Ishikawa (cell line): ENCODE data around the gene CARD14.

Experiments
- CEBPB ChIP-seq: IDR thresholded peaks from 2 replicates; pipeline ENCODE4 v1.6.1; 2012
- CREB1 ChIP-seq: IDR thresholded peaks from 2 replicates; pipeline ENCODE4 v1.6.1; 2012; ENCODE audit warnings: low read depth
- EGR1 ChIP-seq: IDR thresholded peaks from 2 replicates; pipeline ENCODE4 v1.6.1; 2012
- EP300 ChIP-seq: IDR thresholded peaks from 2 replicates; pipeline ENCODE4 v1.6.1; 2012; ENCODE audit warnings: borderline replicate concordance
- RAD21 ChIP-seq: IDR thresholded peaks from 2 replicates; pipeline ENCODE4 v1.6.1; 2012; ENCODE audit warnings: low read depth
- TAF1 ChIP-seq: IDR thresholded peaks from 2 replicates; pipeline ENCODE4 v1.6.1; 2012; ENCODE audit warnings: low read depth, mild to moderate bottlenecking
- TCF12 ChIP-seq: IDR thresholded peaks from 2 replicates; pipeline ENCODE4 v1.6.1; 2012; ENCODE audit warnings: low read depth
- TEAD4 ChIP-seq: IDR thresholded peaks from 2 replicates; pipeline ENCODE4 v1.6.1; 2012
- YY1 ChIP-seq: IDR thresholded peaks from 2 replicates; pipeline ENCODE4 v1.6.1; 2012; ENCODE audit warnings: low read depth
- ZBTB7A ChIP-seq: IDR thresholded peaks from 2 replicates; pipeline ENCODE4 v1.6.1; 2012; ENCODE audit warnings: low read depth
- TF ChIP-seq, protein P1 (sequence below): IDR thresholded peaks from 2 replicates; pipeline ENCODE4 v1.6.1; 2012; ENCODE audit warnings: low read depth, mild to moderate bottlenecking
- TF ChIP-seq, protein P2 (sequence below): IDR thresholded peaks from 2 replicates; pipeline ENCODE4 v1.6.1; 2012
- TF ChIP-seq, protein P3 (sequence below): IDR thresholded peaks from 2 replicates; pipeline ENCODE4 v1.6.1; 2012

DNA sequence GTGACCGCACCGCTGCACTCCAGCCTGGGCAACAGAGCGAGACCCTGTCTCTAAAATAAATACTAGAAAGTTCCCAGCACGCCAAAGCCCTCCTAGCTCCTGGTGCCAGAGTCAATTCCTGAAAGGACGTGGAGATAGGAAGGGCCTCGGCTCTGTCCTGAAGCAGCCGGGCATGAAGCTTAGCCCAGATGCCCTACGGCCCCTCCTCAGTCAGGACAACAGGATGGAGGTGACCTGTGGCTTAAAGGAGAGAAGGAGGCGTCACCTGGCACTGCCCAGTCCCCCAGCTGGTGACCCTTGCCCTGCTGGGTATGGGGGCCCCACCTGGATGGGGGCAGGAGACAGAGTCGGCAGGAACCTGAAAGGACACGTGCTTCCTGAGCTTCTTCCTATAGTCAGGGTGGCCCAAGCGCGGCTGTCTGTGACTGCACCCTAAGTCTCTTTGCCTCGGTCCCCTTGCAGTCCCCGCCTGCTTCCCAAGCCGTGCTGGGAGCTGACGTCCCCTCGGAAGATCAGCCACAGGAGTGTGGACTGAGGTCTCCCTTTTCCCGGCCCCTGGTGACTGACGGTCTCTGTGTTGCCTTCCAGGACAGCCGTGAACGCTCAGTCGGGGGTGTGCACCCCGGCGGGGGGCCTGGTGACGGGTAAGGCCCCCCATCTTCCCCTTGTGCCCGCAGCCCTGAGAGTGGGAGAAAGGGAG, 75.9 kb downstream of the CARD14 start:
- TF ChIP-seq CEBPB (no peak), ZBTB7A (no peak), TEAD4 (no peak), TAF1 (no peak), EGR1 (no peak), EP300 (no peak), CREB1 (no peak), YY1 (no peak), TCF12 (no peak), RAD21 (no peak)
- TF ChIP-seq, protein P1, sequence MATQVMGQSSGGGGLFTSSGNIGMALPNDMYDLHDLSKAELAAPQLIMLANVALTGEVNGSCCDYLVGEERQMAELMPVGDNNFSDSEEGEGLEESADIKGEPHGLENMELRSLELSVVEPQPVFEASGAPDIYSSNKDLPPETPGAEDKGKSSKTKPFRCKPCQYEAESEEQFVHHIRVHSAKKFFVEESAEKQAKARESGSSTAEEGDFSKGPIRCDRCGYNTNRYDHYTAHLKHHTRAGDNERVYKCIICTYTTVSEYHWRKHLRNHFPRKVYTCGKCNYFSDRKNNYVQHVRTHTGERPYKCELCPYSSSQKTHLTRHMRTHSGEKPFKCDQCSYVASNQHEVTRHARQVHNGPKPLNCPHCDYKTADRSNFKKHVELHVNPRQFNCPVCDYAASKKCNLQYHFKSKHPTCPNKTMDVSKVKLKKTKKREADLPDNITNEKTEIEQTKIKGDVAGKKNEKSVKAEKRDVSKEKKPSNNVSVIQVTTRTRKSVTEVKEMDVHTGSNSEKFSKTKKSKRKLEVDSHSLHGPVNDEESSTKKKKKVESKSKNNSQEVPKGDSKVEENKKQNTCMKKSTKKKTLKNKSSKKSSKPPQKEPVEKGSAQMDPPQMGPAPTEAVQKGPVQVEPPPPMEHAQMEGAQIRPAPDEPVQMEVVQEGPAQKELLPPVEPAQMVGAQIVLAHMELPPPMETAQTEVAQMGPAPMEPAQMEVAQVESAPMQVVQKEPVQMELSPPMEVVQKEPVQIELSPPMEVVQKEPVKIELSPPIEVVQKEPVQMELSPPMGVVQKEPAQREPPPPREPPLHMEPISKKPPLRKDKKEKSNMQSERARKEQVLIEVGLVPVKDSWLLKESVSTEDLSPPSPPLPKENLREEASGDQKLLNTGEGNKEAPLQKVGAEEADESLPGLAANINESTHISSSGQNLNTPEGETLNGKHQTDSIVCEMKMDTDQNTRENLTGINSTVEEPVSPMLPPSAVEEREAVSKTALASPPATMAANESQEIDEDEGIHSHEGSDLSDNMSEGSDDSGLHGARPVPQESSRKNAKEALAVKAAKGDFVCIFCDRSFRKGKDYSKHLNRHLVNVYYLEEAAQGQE = no peak
- TF ChIP-seq, protein P2, sequence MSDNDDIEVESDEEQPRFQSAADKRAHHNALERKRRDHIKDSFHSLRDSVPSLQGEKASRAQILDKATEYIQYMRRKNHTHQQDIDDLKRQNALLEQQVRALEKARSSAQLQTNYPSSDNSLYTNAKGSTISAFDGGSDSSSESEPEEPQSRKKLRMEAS = no peak
- TF ChIP-seq, protein P3, sequence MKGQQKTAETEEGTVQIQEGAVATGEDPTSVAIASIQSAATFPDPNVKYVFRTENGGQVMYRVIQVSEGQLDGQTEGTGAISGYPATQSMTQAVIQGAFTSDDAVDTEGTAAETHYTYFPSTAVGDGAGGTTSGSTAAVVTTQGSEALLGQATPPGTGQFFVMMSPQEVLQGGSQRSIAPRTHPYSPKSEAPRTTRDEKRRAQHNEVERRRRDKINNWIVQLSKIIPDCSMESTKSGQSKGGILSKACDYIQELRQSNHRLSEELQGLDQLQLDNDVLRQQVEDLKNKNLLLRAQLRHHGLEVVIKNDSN = no peak
